ENCODE measurements around the gene LRMDA.

Gene LRMDA

DNA sequence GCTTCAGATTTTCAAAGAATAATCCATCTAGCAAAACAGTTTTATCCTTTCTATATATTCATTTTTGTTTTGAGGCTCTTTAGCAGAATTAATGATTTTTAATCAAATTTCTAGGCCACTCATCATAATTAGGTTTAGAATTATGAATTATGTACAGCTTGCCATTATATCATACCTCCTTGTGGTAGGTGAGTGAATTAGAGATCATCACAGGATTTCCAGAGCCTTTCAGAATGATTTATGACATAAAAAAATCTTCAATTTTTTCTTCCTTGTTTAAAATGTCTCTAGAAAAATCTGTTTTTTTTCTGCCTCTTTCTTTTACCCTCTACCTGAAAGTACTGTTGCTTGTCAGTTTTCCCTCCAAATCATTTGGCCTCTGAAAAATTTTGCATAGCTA, 433.3 kb downstream of the LRMDA start:
- no peaks in the 10 kb centered on the region for H3K36me3 ChIP-seq (ENCODE audit: control insufficient read depth in 2 of 2, insufficient read depth in 1 of 2, low read length in 2 of 2)
- POLR2A ChIA-PET: no interaction called here
- no peaks in the 10 kb centered on the region for H3K9me3 ChIP-seq (ENCODE audit: control insufficient read depth, insufficient read depth, low read depth, low read length)
- TF ChIP-seq KLF7 (tag by site-specific recombination; IDR thresholded peaks at IDR 0.05; ENCODE audit: borderline replicate concordance) (no peak), ZNF311 (tag by site-specific recombination; IDR thresholded peaks at IDR 0.05; ENCODE audit: borderline replicate concordance) (no peak), ZNF140 (tag by site-specific recombination; IDR thresholded peaks at IDR 0.05) (no peak), GFI1B (tag by site-specific recombination; IDR thresholded peaks at IDR 0.05) (no peak), ZNF132 (tag by site-specific recombination; IDR thresholded peaks at IDR 0.05; ENCODE audit: borderline replicate concordance) (no peak), KLF16 (tag by site-specific recombination; IDR thresholded peaks at IDR 0.05) (no peak), ZNF48 (tag by site-specific recombination; IDR thresholded peaks at IDR 0.05) (no peak)
- no peak overlapping the region for H3K27ac ChIP-seq (ENCODE audit: extremely low read depth, low read depth, low read length)
- CTCF ChIA-PET: interaction anchor here (0.9 kb wide), 1 partner anchor 9 kb away, joined by 5 read pairs; no protein-coding TSS in a partner anchor
- no peaks in the 10 kb centered on the region for H3K4me1 ChIP-seq (ENCODE audit: control insufficient read depth, insufficient read depth, low read length)
- no peak overlapping the region for H3K4me3 ChIP-seq (ENCODE audit: low read depth, low read length)

GRCh38 chr10:75865413-75866299, 434.2 kb downstream of the LRMDA start:
- CTCF ChIA-PET: interaction anchor here (0.6 to 1.0 kb wide), 4 partner anchors 8 to 97 kb away, joined by 3 to 5 read pairs (median 3); no protein-coding TSS in a partner anchor
- H3K4me3 ChIP-seq (ENCODE audit: low read depth, low read length): no peak overlapping the region
- TF ChIP-seq, protein P1, sequence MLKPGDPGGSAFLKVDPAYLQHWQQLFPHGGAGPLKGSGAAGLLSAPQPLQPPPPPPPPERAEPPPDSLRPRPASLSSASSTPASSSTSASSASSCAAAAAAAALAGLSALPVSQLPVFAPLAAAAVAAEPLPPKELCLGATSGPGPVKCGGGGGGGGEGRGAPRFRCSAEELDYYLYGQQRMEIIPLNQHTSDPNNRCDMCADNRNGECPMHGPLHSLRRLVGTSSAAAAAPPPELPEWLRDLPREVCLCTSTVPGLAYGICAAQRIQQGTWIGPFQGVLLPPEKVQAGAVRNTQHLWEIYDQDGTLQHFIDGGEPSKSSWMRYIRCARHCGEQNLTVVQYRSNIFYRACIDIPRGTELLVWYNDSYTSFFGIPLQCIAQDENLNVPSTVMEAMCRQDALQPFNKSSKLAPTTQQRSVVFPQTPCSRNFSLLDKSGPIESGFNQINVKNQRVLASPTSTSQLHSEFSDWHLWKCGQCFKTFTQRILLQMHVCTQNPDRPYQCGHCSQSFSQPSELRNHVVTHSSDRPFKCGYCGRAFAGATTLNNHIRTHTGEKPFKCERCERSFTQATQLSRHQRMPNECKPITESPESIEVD (tag by site-specific recombination; IDR thresholded peaks at IDR 0.05): 0 out of 2 replicates have a peak, but pooled peaks have one; percentile 18
- no peak for TF ChIP-seq ZNF639 (tag by site-specific recombination; IDR thresholded peaks at IDR 0.05)
- POLR2A ChIA-PET: no interaction called here
- H3K27ac ChIP-seq (ENCODE audit: extremely low read depth, low read depth, low read length): no peak overlapping the region
- H3K36me3 ChIP-seq (ENCODE audit: control insufficient read depth in 2 of 2, insufficient read depth in 1 of 2, low read length in 2 of 2): no peaks in the 10 kb centered on the region
- no peaks in the 10 kb centered on the region for H3K9me3 ChIP-seq (ENCODE audit: control insufficient read depth, insufficient read depth, low read depth, low read length)
- no peaks in the 10 kb centered on the region for H3K4me1 ChIP-seq (ENCODE audit: control insufficient read depth, insufficient read depth, low read length)

- Histone ChIP-seq H3K27ac (ENCODE audit: extremely low read depth, low read depth, low read length) (no peak overlapping the region), H3K4me3 (ENCODE audit: low read depth, low read length) (no peak overlapping the region), H3K36me3 (ENCODE audit: control insufficient read depth in 2 of 2, insufficient read depth in 1 of 2, low read length in 2 of 2) (no peaks in the 10 kb centered on the region), H3K4me1 (ENCODE audit: control insufficient read depth, insufficient read depth, low read length) (no peaks in the 10 kb centered on the region), H3K9me3 (ENCODE audit: control insufficient read depth, insufficient read depth, low read depth, low read length) (no peaks in the 10 kb centered on the region)
- ChIA-PET POLR2A (no interaction called here), CTCF (interaction anchor here (0.8 to 1.0 kb wide), 2 partner anchors 15 to 32 kb away, joined by 3 read pairs; no protein-coding TSS in a partner anchor)
- TF ChIP-seq ZNF544 (tag by site-specific recombination; IDR thresholded peaks at IDR 0.05) (no peak), ZFP41 (tag by site-specific recombination; IDR thresholded peaks at IDR 0.05; ENCODE audit: borderline replicate concordance) (no peak), OSR2 (tag by site-specific recombination; IDR thresholded peaks at IDR 0.05) (no peak), ZNF610 (tag by site-specific recombination; IDR thresholded peaks at IDR 0.05; ENCODE audit: borderline replicate concordance) (no peak), ZEB2 (tag by site-specific recombination; IDR thresholded peaks at IDR 0.05) (no peak), ZNF280C (tag by site-specific recombination; IDR thresholded peaks at IDR 0.05) (no peak)
Measured at GRCh38 chr10:75866300-75866625, 434.8 kb downstream of the LRMDA start.
